Neutrophil (primary cell): ENCODE data around the gene ARFGAP1.

Experiments used
- H3K27ac ChIP-seq: fragments of 200-600 bp; sonication (generic); 2 replicates; pipeline ENCODE4 v1.5.1; 2016; ENCODE audit warnings: mild to moderate bottlenecking, moderate library complexity
- H3K27me3 ChIP-seq: fragments of 200-600 bp; sonication (generic); 2 replicates; pipeline ENCODE4 v1.6.0; 2016; ENCODE audit warnings: mild to moderate bottlenecking
- H3K36me3 ChIP-seq: fragments of 200-600 bp; sonication (generic); 2 replicates; pipeline ENCODE4 v1.5.1; 2017
- H3K4me1 ChIP-seq, 2 experiments: fragments of 200-600 bp in 1 of 2; sonication (generic) in 1 of 2; 1 replicate in 1 of 2; 2 replicates in 1 of 2; pipeline versions ENCODE4 v1.5.1 to v1.6.1; 2013 to 2016; ENCODE audit warnings: low read depth in 1 of 2, low read length in 1 of 2, mild to moderate bottlenecking in 1 of 2, moderate library complexity in 1 of 2; ENCODE audit not compliant: control insufficient read depth in 1 of 2, insufficient read depth in 1 of 2
- H3K4me3 ChIP-seq, 2 experiments: fragments of 200-600 bp in 1 of 2; sonication (generic) in 1 of 2; 1 replicate in 1 of 2; 2 replicates in 1 of 2; pipeline ENCODE4 v1.5.1; 2013 to 2016; ENCODE audit warnings: low read depth in 1 of 2, low read length in 1 of 2, mild to moderate bottlenecking in 1 of 2, moderate library complexity in 1 of 2
- H3K9me3 ChIP-seq: fragments of 200-600 bp; sonication (generic); 2 replicates; pipeline ENCODE4 v1.5.1; 2016
- TF ChIP-seq, protein P1 (sequence below): fragments of 200-600 bp; sonication (generic); IDR thresholded peaks from 2 replicates; pipeline ENCODE4 v1.5.1; 2016; ENCODE audit warnings: antibody characterized with exemption

ARFGAP1 gene

DNA sequence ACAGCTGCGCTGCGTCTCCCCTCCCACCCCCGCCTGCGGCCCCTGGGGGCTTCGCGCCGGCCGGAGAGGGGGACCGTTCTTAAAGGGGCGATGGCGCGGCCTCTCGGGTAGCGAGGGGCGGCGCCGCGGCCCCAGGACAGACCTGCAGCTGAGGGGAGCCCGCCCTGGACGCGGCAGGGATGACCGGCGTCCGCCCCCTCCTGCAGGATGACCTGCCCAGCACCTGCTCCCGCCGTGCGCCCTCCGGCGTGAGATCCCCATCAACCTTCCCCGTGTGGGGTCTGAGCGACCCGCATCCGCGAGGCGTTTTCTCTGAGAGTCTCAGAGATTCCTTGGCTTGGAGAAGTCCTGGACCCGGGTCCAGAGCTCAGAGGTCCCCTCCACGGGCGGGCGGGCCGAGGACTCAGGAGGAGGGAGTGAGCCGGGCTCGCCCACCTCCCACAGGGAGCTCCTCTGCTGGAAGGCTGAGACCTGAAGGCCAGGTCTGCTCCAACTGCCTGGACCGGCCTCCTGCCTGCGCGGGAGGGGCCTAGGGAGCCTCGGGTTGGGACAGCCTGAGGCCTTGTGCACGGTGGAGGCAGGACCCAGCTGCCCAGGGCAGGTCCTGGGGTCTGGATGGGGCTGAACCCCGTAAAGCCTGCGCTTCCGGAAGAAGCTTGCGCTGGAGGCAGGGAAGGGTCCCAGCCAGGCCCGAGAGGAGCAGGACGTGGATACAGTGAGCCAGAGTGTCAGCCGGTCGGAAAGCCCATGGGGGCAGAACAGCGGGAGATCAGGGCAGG is 17.8 kb upstream of the ARFGAP1 start:
- Histone ChIP-seq H3K27me3 (peaks cover 97% of the 10 kb centered on the region), H3K4me3 (no peak overlapping the region), H3K4me1 (no peaks in the 10 kb centered on the region)

DNA sequence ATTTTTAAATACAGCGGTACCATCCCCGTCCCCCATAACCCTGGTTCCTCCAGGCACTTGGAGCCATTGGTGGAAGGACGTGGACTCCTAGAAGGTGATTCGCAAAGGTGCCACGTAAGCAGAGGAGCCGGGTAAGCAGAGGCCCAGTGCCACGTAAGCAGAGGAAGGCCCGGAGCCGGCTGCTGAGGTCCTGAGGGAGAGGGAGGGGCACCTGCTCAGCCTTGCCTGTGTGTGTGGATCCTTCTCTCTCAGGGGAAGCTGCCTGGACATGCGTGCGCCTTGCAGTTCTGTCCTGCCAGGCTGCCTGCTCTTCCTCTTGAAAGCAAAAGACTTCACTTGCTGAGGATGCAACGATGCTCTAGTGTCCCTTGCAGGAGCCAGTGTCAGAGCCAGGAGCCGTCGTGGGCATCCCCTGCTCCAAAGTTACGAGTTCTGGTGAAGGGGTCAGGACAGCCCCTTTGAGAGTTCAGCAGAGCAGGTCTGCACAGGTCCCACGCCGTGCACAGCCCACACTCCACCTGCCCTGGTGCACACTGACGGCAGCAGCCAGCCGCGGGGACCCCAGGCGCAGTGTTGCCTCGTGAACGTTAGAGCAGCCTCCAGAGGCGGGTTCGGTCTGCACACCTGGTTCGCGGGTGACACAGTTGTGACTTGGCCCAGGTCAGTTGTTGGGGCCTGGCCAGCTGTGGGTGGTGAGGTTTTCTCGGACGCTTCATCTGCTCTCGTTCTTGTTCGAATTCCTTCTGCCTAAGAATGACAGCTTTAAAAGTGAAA is 16.5 kb upstream of the ARFGAP1 start:
- no peaks in the 10 kb centered on the region for H3K36me3 ChIP-seq
- no peaks in the 10 kb centered on the region for H3K4me1 ChIP-seq
- TF ChIP-seq, protein P1, sequence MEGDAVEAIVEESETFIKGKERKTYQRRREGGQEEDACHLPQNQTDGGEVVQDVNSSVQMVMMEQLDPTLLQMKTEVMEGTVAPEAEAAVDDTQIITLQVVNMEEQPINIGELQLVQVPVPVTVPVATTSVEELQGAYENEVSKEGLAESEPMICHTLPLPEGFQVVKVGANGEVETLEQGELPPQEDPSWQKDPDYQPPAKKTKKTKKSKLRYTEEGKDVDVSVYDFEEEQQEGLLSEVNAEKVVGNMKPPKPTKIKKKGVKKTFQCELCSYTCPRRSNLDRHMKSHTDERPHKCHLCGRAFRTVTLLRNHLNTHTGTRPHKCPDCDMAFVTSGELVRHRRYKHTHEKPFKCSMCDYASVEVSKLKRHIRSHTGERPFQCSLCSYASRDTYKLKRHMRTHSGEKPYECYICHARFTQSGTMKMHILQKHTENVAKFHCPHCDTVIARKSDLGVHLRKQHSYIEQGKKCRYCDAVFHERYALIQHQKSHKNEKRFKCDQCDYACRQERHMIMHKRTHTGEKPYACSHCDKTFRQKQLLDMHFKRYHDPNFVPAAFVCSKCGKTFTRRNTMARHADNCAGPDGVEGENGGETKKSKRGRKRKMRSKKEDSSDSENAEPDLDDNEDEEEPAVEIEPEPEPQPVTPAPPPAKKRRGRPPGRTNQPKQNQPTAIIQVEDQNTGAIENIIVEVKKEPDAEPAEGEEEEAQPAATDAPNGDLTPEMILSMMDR, result no peak
- no peaks in the 10 kb centered on the region for H3K9me3 ChIP-seq
- no peak overlapping the region for H3K4me3 ChIP-seq
- no peak overlapping the region for H3K27ac ChIP-seq
- H3K27me3 ChIP-seq, result peaks cover 97% of the 10 kb centered on the region

More for the DNA sequence above, 17.8 kb upstream of the ARFGAP1 start:
- Histone ChIP-seq H3K27ac (no peak overlapping the region), H3K36me3 (no peaks in the 10 kb centered on the region), H3K9me3 (no peaks in the 10 kb centered on the region)
- TF ChIP-seq, protein P1, result no peak

DNA sequence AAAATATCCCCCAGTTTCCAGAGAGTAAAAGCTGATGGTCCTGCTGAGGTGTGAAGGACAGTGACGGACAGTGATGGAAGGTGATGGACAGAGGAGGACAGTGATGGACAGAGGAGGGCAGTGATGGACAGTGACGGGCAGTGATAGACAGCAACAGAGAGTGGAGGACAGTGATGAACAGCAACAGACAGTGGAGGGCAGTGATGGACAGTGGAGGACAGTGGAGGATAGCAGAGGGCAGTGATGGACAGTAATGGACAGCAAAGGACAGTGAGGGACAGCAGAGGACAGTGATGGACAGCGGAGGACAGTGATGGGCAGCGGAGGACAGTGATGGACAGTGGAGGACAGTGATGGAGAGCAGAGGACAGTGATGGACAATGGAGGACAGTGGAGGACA is 15.7 kb upstream of the ARFGAP1 start:
- Histone ChIP-seq H3K4me3 (no peak overlapping the region), H3K36me3 (no peaks in the 10 kb centered on the region), H3K27me3 (peaks cover 97% of the 10 kb centered on the region), H3K4me1 (no peaks in the 10 kb centered on the region), H3K9me3 (no peaks in the 10 kb centered on the region), H3K27ac (no peak overlapping the region)
- TF ChIP-seq, protein P1, result no peak

GRCh38 chr20:63257629-63258028 is 15.0 kb upstream of the ARFGAP1 start:
- TF ChIP-seq, protein P1, result no peak
- H3K27ac ChIP-seq, result no peak overlapping the region
- peaks cover 97% of the 10 kb centered on the region for H3K27me3 ChIP-seq
- H3K4me1 ChIP-seq, result no peaks in the 10 kb centered on the region
- no peaks in the 10 kb centered on the region for H3K36me3 ChIP-seq
- no peak overlapping the region for H3K4me3 ChIP-seq
- H3K9me3 ChIP-seq, result no peaks in the 10 kb centered on the region

DNA sequence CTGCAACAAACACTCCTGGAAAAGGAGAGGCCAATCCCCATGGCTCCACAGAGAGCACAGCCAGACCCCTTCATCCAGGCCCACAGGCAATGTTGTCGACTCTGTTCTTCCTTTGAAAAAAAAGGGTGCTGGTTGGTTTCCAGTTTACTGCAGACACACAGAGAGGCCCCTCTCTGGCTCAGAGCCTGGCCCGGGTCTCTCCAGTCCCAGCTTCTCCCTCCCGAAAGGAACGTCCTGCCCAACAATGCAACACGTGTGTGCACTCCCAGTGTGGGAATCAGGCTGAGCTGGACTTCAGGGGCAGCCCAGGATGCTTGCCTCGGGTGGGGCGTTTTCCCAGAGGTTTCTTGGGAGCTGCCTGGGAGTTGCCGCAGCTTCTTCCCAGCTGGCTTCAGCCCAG is 13.8 kb upstream of the ARFGAP1 start:
- H3K4me3 ChIP-seq, result no peak overlapping the region
- H3K9me3 ChIP-seq, result no peaks in the 10 kb centered on the region
- H3K27me3 ChIP-seq, result peaks cover 97% of the 10 kb centered on the region
- no peak overlapping the region for H3K27ac ChIP-seq
- H3K4me1 ChIP-seq, result no peaks in the 10 kb centered on the region
- TF ChIP-seq, protein P1, result no peak
- no peaks in the 10 kb centered on the region for H3K36me3 ChIP-seq
